Measurements from ENCODE around the gene ARHGAP26. TPM values are rescaled to one million over a fixed set of nuclear protein-coding genes. Genes with fewer than 3 reads are reported as not detected.

The ARHGAP26 gene
- total RNA-seq, 1 experiment from 2014 or later: 34.5 TPM

- Histone ChIP-seq H3K27ac (ENCODE audit: low read depth, low read length) (no peak overlapping the region), H3K4me3 (replicated peaks in 1 of 2; ENCODE audit: low read depth in 1 of 2, low read length in 2 of 2) (no peak overlapping the region), H4K20me1 (ENCODE audit: insufficient read depth) (no peaks in the 10 kb centered on the region), H3K4me1 (ENCODE audit: control insufficient read depth in 1 of 2, insufficient read depth in 2 of 2, low read length in 2 of 2) (peaks cover 0 to 4% of the 10 kb centered on the region in 2 experiments; a peak in 1 of 4 replicates), H3K9ac (ENCODE audit: low read length) (no peak overlapping the region), H3K79me2 (ENCODE audit: insufficient read depth, low read length) (no peaks in the 10 kb centered on the region), H3K36me3 (ENCODE audit: control insufficient read depth in 1 of 2, insufficient read depth in 2 of 2, low read length in 2 of 2) (no peaks in the 10 kb centered on the region), H3K9me2 (ENCODE audit: insufficient read depth) (no peaks in the 10 kb centered on the region), H3K27me3 (ENCODE audit: insufficient read depth, low read length) (no peaks in the 10 kb centered on the region), H3K9me3 (ENCODE audit: control insufficient read depth in 1 of 2, insufficient read depth in 1 of 2, low read depth in 1 of 2, low read length in 2 of 2) (no peaks in the 10 kb centered on the region), H3K4me2 (ENCODE audit: low read length) (no peak overlapping the region), H2AFZ (ENCODE audit: low read depth, low read length, poor library complexity, severe bottlenecking) (no peak overlapping the region)
- ATAC-seq (no peak), DNase-seq (ENCODE audit: low read depth, low spot score) (no peak)
- no TSS peak for BruUV-seq (replicated peaks)
- RAD21 ChIA-PET (ENCODE audit: low non-redundant PET in 1 of 2, low total read pairs in 2 of 2, uncharacterized antibody in 2 of 2, unreplicated experiment in 2 of 2): no interaction called here
- intact Hi-C loops (cut with micrococcal nuclease): no loop called here
- POLR2A ChIA-PET: no interaction called here
- CTCF ChIA-PET: no interaction called here
- TF ChIP-seq SP1 (IDR thresholded peaks at IDR 0.05; ENCODE audit: low read depth): no peak
- TF ChIP-seq POLR2AphosphoS5 (IDR thresholded peaks at IDR 0.05; ENCODE audit: low read depth, low read length): no peak
- TF ChIP-seq ATF3 (IDR thresholded peaks at IDR 0.05): no peak
- no peak for TF ChIP-seq RAD21 (IDR thresholded peaks at IDR 0.05; ENCODE audit: low read depth)
- TF ChIP-seq EZH2phosphoT487 (IDR thresholded peaks at IDR 0.05; ENCODE audit: borderline replicate concordance): no peak
- TF ChIP-seq EZH2 (IDR thresholded peaks at IDR 0.05): no peak
- no peak for TF ChIP-seq SRF (IDR thresholded peaks at IDR 0.05; ENCODE audit: low read depth)
- TF ChIP-seq YY1 (IDR thresholded peaks at IDR 0.05; ENCODE audit: extremely low read depth, insufficient replicate concordance, low read depth, low read length): no peak
These were observed 459.3 kb downstream of the ARHGAP26 start for GRCh38 chr5:143229426-143229895.

DNA sequence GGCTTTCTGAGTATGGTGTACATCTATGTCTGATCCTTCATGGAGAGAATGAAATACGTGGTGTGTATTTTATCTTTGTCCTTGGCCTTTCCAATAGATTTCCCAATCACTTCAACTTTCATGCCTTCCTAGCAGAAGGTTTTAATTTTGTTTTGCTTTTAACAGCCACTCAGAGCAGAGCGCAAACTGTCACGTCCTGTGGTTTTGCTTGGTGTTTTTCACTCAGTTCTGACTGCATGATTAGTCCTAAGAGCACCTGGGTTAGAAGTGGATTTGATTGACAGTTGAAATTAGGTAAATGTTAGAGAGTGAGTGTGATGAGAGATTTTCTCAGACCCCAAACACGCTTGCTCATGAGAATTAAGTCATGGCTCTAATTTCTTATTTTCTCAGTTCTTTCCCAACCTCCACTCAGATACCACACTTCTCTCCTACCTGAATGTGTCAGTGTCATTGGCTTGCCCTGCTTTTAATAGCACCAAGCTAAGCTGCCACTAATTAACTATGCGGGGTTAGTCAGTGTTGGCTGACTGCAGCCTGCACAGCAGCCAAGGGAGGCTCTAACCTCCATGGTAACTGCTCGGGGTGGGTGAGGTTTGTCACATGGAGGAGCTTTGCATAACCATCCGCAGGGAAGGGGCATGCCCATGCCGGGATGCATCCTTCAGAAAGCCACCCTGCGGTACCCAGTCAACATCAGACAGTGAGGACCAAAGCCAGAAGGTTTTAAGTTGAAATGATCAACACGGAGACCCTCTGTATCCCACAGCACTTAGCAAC, 459.9 kb downstream of the ARHGAP26 start:
- RAD21 ChIA-PET (ENCODE audit: low non-redundant PET in 1 of 2, low total read pairs in 2 of 2, uncharacterized antibody in 2 of 2, unreplicated experiment in 2 of 2): no interaction called here
- H3K4me2 ChIP-seq (ENCODE audit: low read length): no peak overlapping the region
- no peaks in the 10 kb centered on the region for H3K79me2 ChIP-seq (ENCODE audit: insufficient read depth, low read length)
- POLR2A ChIA-PET: no interaction called here
- H3K9me2 ChIP-seq (ENCODE audit: insufficient read depth): no peaks in the 10 kb centered on the region
- H3K27me3 ChIP-seq (ENCODE audit: insufficient read depth, low read length): no peaks in the 10 kb centered on the region
- no TSS peak for BruUV-seq (replicated peaks)
- CTCF ChIA-PET: no interaction called here
- no peaks in the 10 kb centered on the region for H3K9me3 ChIP-seq (ENCODE audit: control insufficient read depth in 1 of 2, insufficient read depth in 1 of 2, low read depth in 1 of 2, low read length in 2 of 2)
- H4K20me1 ChIP-seq (ENCODE audit: insufficient read depth): no peaks in the 10 kb centered on the region
- DNase-seq (ENCODE audit: low read depth, low spot score) (no peak), ATAC-seq (no peak)
- no peaks in the 10 kb centered on the region for H3K36me3 ChIP-seq (ENCODE audit: control insufficient read depth in 1 of 2, insufficient read depth in 2 of 2, low read length in 2 of 2)
- H3K27ac ChIP-seq (ENCODE audit: low read depth, low read length): no peak overlapping the region
- H2AFZ ChIP-seq (ENCODE audit: low read depth, low read length, poor library complexity, severe bottlenecking): no peak overlapping the region
- H3K4me3 ChIP-seq (replicated peaks in 1 of 2; ENCODE audit: low read depth in 1 of 2, low read length in 2 of 2): no peak overlapping the region
- H3K9ac ChIP-seq (ENCODE audit: low read length): no peak overlapping the region
- H3K4me1 ChIP-seq (ENCODE audit: control insufficient read depth in 1 of 2, insufficient read depth in 2 of 2, low read length in 2 of 2): peaks cover 0 to 10% of the 10 kb centered on the region in 2 experiments; a peak in 1 of 4 replicates
- intact Hi-C loops (cut with micrococcal nuclease): no loop called here
- no peak for TF ChIP-seq SP1 (IDR thresholded peaks at IDR 0.05; ENCODE audit: low read depth)
- TF ChIP-seq TCF7L2 (IDR thresholded peaks at IDR 0.05; ENCODE audit: borderline replicate concordance, extremely low read depth, insufficient read depth, insufficient read length): no peak
- no peak for TF ChIP-seq EZH2phosphoT487 (IDR thresholded peaks at IDR 0.05; ENCODE audit: borderline replicate concordance)
- TF ChIP-seq, protein P1, sequence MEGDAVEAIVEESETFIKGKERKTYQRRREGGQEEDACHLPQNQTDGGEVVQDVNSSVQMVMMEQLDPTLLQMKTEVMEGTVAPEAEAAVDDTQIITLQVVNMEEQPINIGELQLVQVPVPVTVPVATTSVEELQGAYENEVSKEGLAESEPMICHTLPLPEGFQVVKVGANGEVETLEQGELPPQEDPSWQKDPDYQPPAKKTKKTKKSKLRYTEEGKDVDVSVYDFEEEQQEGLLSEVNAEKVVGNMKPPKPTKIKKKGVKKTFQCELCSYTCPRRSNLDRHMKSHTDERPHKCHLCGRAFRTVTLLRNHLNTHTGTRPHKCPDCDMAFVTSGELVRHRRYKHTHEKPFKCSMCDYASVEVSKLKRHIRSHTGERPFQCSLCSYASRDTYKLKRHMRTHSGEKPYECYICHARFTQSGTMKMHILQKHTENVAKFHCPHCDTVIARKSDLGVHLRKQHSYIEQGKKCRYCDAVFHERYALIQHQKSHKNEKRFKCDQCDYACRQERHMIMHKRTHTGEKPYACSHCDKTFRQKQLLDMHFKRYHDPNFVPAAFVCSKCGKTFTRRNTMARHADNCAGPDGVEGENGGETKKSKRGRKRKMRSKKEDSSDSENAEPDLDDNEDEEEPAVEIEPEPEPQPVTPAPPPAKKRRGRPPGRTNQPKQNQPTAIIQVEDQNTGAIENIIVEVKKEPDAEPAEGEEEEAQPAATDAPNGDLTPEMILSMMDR (IDR thresholded peaks at IDR 0.05 in 2 of 3, conservative IDR thresholded peaks at IDR 0.05 in 1 of 3; ENCODE audit: borderline replicate concordance in 1 of 3, insufficient read depth in 1 of 3, low read depth in 2 of 3, low read length in 2 of 3): no peak
- TF ChIP-seq ELF1 (IDR thresholded peaks at IDR 0.05; ENCODE audit: borderline replicate concordance, low read depth): no peak
- no peak for TF ChIP-seq SRF (IDR thresholded peaks at IDR 0.05; ENCODE audit: low read depth)
- TF ChIP-seq ZBTB33 (IDR thresholded peaks at IDR 0.05; ENCODE audit: extremely low read depth, insufficient replicate concordance, low read length): no peak
- no peak for TF ChIP-seq CEBPB (IDR thresholded peaks at IDR 0.05; ENCODE audit: low read depth)
- no peak for TF ChIP-seq FOSL1 (IDR thresholded peaks at IDR 0.05; ENCODE audit: low read depth)
- TF ChIP-seq SIN3A (IDR thresholded peaks at IDR 0.05; ENCODE audit: low read depth): no peak
- TF ChIP-seq YY1 (IDR thresholded peaks at IDR 0.05; ENCODE audit: extremely low read depth, insufficient replicate concordance, low read depth, low read length): no peak
